Astrocyte (in vitro differentiated cells and primary cell): ENCODE data around the gene HTR5A. TPM values are rescaled to one million over a fixed set of nuclear protein-coding genes. Genes with fewer than 3 reads are reported as not detected.

Experiments
- total RNA-seq: library from RNA; stranded (reverse); gene quantifications from 2 replicates; pipeline ENCODE4 v1.2.1, GENCODE V29; 2021

The HTR5A gene
- total RNA-seq, 1 donor from 2014 or later = not detected

Other genes starting within 250 kb of the HTR5A start
- gene PAXIP1, start 67.2 kb upstream of the HTR5A start, total RNA-seq = 10.1 and 12.7 TPM in 2 replicates
- 37.7 and 55.7 TPM in 2 replicates for gene INSIG1, start 227.6 kb downstream of the HTR5A start, total RNA-seq